HepG2 (cell line): ENCODE data around the gene ADAM10. TPM values are rescaled to one million over a fixed set of nuclear protein-coding genes. Genes with fewer than 3 reads are reported as not detected.

Source experiments
- ATAC-seq: fragments of 200-7000 bp; cut with Tn5 transposase; 3 replicates; pipeline ENCODE4 v1.9.1; 2020; ENCODE audit warnings: mild to moderate bottlenecking, moderate library complexity
- BruUV-seq: library from RNA; stranded (reverse); fragments of 400-500 nt; replicated peaks from 2 replicates; lab custom pipeline; 2021; lab: Mats Ljungman, UMichigan
- CTCF ChIA-PET: fragments of 300-600 bp; formaldehyde crosslinking; extraction: SDS; loops from one replicate; lab custom pipeline; 2021; ENCODE audit warnings: low total read pairs, inconsistent platforms, low intra/inter-chr PET ratio; lab: Yijun Ruan, JAX
- POLR2A ChIA-PET: fragments of 350-600 bp; sonication (Branson Sonifier 250); formaldehyde crosslinking; loops from one replicate; lab custom pipeline; 2020; ENCODE audit warnings: antibody characterized with exemption, inconsistent platforms; lab: Yijun Ruan, JAX
- DNase-seq: peaks from one replicate; pipeline ENCODE4 v3.0.0-alpha.2; 2015; ENCODE audit warnings: low spot score
- FAIRE-seq: peaks from 3 replicates; lab custom pipeline; 2011; peaks lifted over from hg19 to GRCh38; lab: Jason Lieb, UNC
- H2AFZ ChIP-seq: one replicate; pipeline ENCODE4 v1.6.1; 2011; ENCODE audit warnings: low read length, inconsistent platforms
- H3K27ac ChIP-seq: fragments of 300-600 bp; 3 replicates; pipeline ENCODE4 v1.8.0; 2011; ENCODE audit warnings: mixed run types, mild to moderate bottlenecking, mixed read lengths, low read length, inconsistent platforms; ENCODE audit not compliant: insufficient read depth; ENCODE audit errors: extremely low read length
- H3K27me3 ChIP-seq, 2 experiments: fragments of 200-600 bp in 1 of 2; 2 replicates in 1 of 2; 3 replicates in 1 of 2; pipeline versions ENCODE4 v1.6.0 to v1.8.0; 2011; ENCODE audit warnings: low read length in 2 of 2, mild to moderate bottlenecking in 2 of 2, moderate library complexity in 2 of 2, inconsistent platforms in 1 of 2; ENCODE audit not compliant: insufficient read depth in 2 of 2, control insufficient read depth in 1 of 2
- H3K36me3 ChIP-seq, 2 experiments: fragments of 200-600 bp in 1 of 2; replicated peaks in 1 of 2; 2 replicates in 1 of 2; 3 replicates in 1 of 2; pipeline versions ENCODE4 v1.5.1 to v1.8.0; 2011; ENCODE audit warnings: low read length in 2 of 2, inconsistent platforms in 1 of 2; ENCODE audit not compliant: insufficient read depth in 2 of 2, control insufficient read depth in 1 of 2
- H3K4me1 ChIP-seq: 2 replicates; pipeline ENCODE4 v1.5.1; 2012; ENCODE audit warnings: low read length, inconsistent platforms; ENCODE audit not compliant: insufficient read depth
- H3K4me2 ChIP-seq: 2 replicates; pipeline ENCODE4 v1.6.0; 2011; ENCODE audit warnings: low read depth, low read length, inconsistent platforms
- H3K4me3 ChIP-seq, 3 experiments: fragments of 200-600 bp in 1 of 3; sonication (generic), shearing (Covaris generic) in 1 of 3; replicated peaks in 1 of 3; 2 replicates each; pipeline ENCODE4 v1.5.1; 2011 to 2016; ENCODE audit warnings: low read length in 3 of 3, inconsistent platforms in 2 of 3, low read depth in 2 of 3, mild to moderate bottlenecking in 2 of 3, control low read depth in 1 of 3, mixed read lengths in 1 of 3; ENCODE audit not compliant: insufficient read depth in 1 of 3
- H3K79me2 ChIP-seq: one replicate; pipeline ENCODE4 v1.6.1; 2011; ENCODE audit warnings: low read length, inconsistent platforms; ENCODE audit not compliant: insufficient read depth
- H3K9ac ChIP-seq: 2 replicates; pipeline ENCODE4 v1.6.0; 2011; ENCODE audit warnings: mild to moderate bottlenecking, low read depth, low read length, inconsistent platforms; ENCODE audit not compliant: insufficient read depth
- H3K9me3 ChIP-seq: 2 replicates; pipeline ENCODE4 v1.5.1; 2012; ENCODE audit warnings: mild to moderate bottlenecking, low read length
- H4K20me1 ChIP-seq: 2 replicates; pipeline ENCODE4 v1.6.0; 2011; ENCODE audit warnings: inconsistent platforms, mild to moderate bottlenecking, low read length, moderate library complexity; ENCODE audit not compliant: insufficient read depth
- RFX5 ChIP-seq: IDR thresholded peaks from 2 replicates; pipeline ENCODE4 v1.6.1; 2011; ENCODE audit warnings: low read depth, low read length, improper control_type of control experiment
- ZFY ChIP-seq: sonication (generic); formaldehyde crosslinking; IDR thresholded peaks from 2 replicates; pipeline ENCODE4 v1.4.0; 2020; ENCODE audit warnings: missing genetic modification reagents
- ZNF263 ChIP-seq: sonication (generic); formaldehyde crosslinking; IDR thresholded peaks from 2 replicates; pipeline ENCODE4 v1.4.0; 2020; ENCODE audit warnings: missing genetic modification reagents
- ZNF281 ChIP-seq: sonication (generic); formaldehyde crosslinking; IDR thresholded peaks from 2 replicates; pipeline ENCODE4 v1.4.0; 2020; ENCODE audit warnings: missing genetic modification reagents, borderline replicate concordance
- ZNF790 ChIP-seq: sonication (generic); formaldehyde crosslinking; IDR thresholded peaks from 2 replicates; pipeline ENCODE4 v1.8.0; 2022; ENCODE audit warnings: missing genetic modification reagents, mild to moderate bottlenecking, borderline replicate concordance
- WGBS: methylation state at CpG from one replicate; pipeline ENCODE4 v1.1.6; 2017; ENCODE audit warnings: low lambda C conversion rate; 5-methylcytosine and 5-hydroxymethylcytosine counted together
- in situ Hi-C: cut with HindIII; loops from 2 replicates; pipeline ENCODE4 v1.10.0; 2017; ENCODE audit warnings: low pct_unique_long_range_greater_than_20kb; ENCODE audit not compliant: extremely low pct_ligation_motif_present
- intact Hi-C: fragments of 100-400 bp; cut with micrococcal nuclease; formaldehyde crosslinking; loops from one replicate; pipeline ENCODE4 v1.10.0; 2022; ENCODE audit not compliant: unreplicated experiment
- polyA plus RNA-seq, 8 experiments: library from polyadenylated mRNA; depleted of rRNA in 3 of 8; stranded (reverse) in 7 of 8; unstranded in 1 of 8; fragments of >200 nt; fragmentation: Illumina TruSeq in 4 of 8; extraction: Trizol in 4 of 8; gene quantifications; 2 replicates each; pipeline versions ENCODE4 v1.2.1 to v1.2.3, GENCODE V29; 2011 to 2016; ENCODE audit warnings: low read depth in 4 of 8, missing spikeins in 1 of 8, mixed read lengths in 1 of 8; ENCODE audit not compliant: insufficient read depth in 1 of 8
- total RNA-seq, 5 experiments: library from RNA; depleted of rRNA; stranded (reverse); fragments of >200 nt; fragmentation: Illumina TruSeq; extraction: Trizol; gene quantifications; 2 replicates each; pipeline ENCODE4 v1.2.3, GENCODE V29; 2016; ENCODE audit warnings: low read depth in 1 of 5
- TF ChIP-seq, protein P1 (sequence below): sonication (generic); formaldehyde crosslinking; IDR thresholded peaks from 2 replicates; pipeline ENCODE4 v1.5.1; 2020; ENCODE audit warnings: mild to moderate bottlenecking, missing genetic modification reagents, moderate library complexity

Gene ADAM10
- total and polyA plus RNA-seq, 2 of the 13 experiments (the other 11 are each of a cell fraction or from before 2014, with no cell fraction given): 92.7 to 125 TPM

- Histone ChIP-seq H3K4me1 (peaks cover 33% of the 10 kb centered on the region), H3K79me2 (no peaks in the 10 kb centered on the region), H3K36me3 (no peaks in the 10 kb centered on the region), H3K27ac (no peak overlapping the region), H3K4me2 (no peak overlapping the region), H3K9me3 (no peaks in the 10 kb centered on the region), H4K20me1 (no peaks in the 10 kb centered on the region), H3K4me3 (no peak overlapping the region), H2AFZ (no peak overlapping the region), H3K27me3 (no peaks in the 10 kb centered on the region), H3K9ac (no peak overlapping the region)
- ChIA-PET CTCF (no interaction called here), POLR2A (interaction anchor here (2.4 kb wide), 1 partner anchor 20 kb away, joined by 10 read pairs; no protein-coding TSS in a partner anchor)
- in situ Hi-C loops: loop anchor here (5.0 kb wide), 1 partner anchor 111 kb away; no protein-coding TSS in a partner anchor
- no TSS peak for BruUV-seq
- intact Hi-C loops: no loop called here
- ATAC-seq (no peak), FAIRE-seq (no peak), DNase-seq (no peak)
- 99% methylated on average over 10 of the region's 10 CpGs for WGBS
- TF ChIP-seq ZNF790 (CRISPR knock-in tag) (no peak), RFX5 (no peak)
Observed at GRCh38 chr15:58553365-58553918, 196.1 kb downstream of the ADAM10 start.

GRCh38 chr15:58552505-58553364 is 196.8 kb downstream of the ADAM10 start:
- in situ Hi-C loops (loop anchor here (5.0 kb wide), 1 partner anchor 110 kb away; no protein-coding TSS in a partner anchor), intact Hi-C loops (no loop called here)
- Histone ChIP-seq H2AFZ (no peak overlapping the region), H4K20me1 (no peaks in the 10 kb centered on the region), H3K4me1 (peaks cover 33% of the 10 kb centered on the region), H3K27me3 (no peaks in the 10 kb centered on the region), H3K27ac (peak overlapping the region; percentile 74), H3K79me2 (no peaks in the 10 kb centered on the region), H3K4me3 (peak overlapping the region in 1 of 3 experiments; percentile 59; a peak in 1 of 6 replicates), H3K36me3 (no peaks in the 10 kb centered on the region), H3K4me2 (peak overlapping the region; percentile 78), H3K9ac (peak overlapping the region; percentile 66), H3K9me3 (no peaks in the 10 kb centered on the region)
- ChIA-PET POLR2A (interaction anchor here (0.8 to 2.4 kb wide), 8 partner anchors 16 to 218 kb away, joined by 3 to 12 read pairs (median 4); partner anchors contain the start of gene MINDY2), CTCF (no interaction called here)
- no peak for FAIRE-seq
- no peak for DNase-seq
- 87% methylated on average over 24 of the region's 24 CpGs for WGBS
- no peak for ATAC-seq
- no TSS peak for BruUV-seq
- TF ChIP-seq ZNF281 (peak; percentile 33; the same call in 1 of the 2 replicates), ZNF263 (CRISPR knock-in tag) (no peak), ZFY (CRISPR knock-in tag) (0 out of 2 replicates have a peak, but pooled peaks have one; percentile 1)
- TF ChIP-seq, protein P1, sequence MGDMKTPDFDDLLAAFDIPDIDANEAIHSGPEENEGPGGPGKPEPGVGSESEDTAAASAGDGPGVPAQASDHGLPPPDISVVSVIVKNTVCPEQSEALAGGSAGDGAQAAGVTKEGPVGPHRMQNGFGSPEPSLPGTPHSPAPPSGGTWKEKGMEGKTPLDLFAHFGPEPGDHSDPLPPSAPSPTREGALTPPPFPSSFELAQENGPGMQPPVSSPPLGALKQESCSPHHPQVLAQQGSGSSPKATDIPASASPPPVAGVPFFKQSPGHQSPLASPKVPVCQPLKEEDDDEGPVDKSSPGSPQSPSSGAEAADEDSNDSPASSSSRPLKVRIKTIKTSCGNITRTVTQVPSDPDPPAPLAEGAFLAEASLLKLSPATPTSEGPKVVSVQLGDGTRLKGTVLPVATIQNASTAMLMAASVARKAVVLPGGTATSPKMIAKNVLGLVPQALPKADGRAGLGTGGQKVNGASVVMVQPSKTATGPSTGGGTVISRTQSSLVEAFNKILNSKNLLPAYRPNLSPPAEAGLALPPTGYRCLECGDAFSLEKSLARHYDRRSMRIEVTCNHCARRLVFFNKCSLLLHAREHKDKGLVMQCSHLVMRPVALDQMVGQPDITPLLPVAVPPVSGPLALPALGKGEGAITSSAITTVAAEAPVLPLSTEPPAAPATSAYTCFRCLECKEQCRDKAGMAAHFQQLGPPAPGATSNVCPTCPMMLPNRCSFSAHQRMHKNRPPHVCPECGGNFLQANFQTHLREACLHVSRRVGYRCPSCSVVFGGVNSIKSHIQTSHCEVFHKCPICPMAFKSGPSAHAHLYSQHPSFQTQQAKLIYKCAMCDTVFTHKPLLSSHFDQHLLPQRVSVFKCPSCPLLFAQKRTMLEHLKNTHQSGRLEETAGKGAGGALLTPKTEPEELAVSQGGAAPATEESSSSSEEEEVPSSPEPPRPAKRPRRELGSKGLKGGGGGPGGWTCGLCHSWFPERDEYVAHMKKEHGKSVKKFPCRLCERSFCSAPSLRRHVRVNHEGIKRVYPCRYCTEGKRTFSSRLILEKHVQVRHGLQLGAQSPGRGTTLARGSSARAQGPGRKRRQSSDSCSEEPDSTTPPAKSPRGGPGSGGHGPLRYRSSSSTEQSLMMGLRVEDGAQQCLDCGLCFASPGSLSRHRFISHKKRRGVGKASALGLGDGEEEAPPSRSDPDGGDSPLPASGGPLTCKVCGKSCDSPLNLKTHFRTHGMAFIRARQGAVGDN: peak; percentile 41
